ENCODE data around the gene PVRIG. TPM values are rescaled to one million over a fixed set of nuclear protein-coding genes. Genes with fewer than 3 reads are reported as not detected.
A peak's percentile ranks its signal among the peaks of the same experiment; 100 is the strongest.
"Not testable (repeated sequence)": the region's sequence is repeated elsewhere in the genome, so short reads cannot be mapped to it uniquely, and the experiment has no call there.

Gene PVRIG
- total RNA-seq, 1 donor from 2014 or later: not detected

- DNase-seq (ENCODE audit: low read depth, low spot score): no peak
- H3K27ac Mint-ChIP-seq (ENCODE audit: unreplicated experiment): peak overlapping the region; percentile 89
Measured at GRCh38 chr7:100266576-100267354, 47.0 kb downstream of the PVRIG start.

GRCh38 chr7:100267648-100268047, 47.9 kb downstream of the PVRIG start:
- peaks cover 3% of the 10 kb centered on the region for H3K36me3 Mint-ChIP-seq (ENCODE audit: low read depth)
- H3K4me3 Mint-ChIP-seq: peak overlapping the region; percentile 51
- peaks cover 32% of the 10 kb centered on the region for H3K4me1 Mint-ChIP-seq
- H3K9me3 Mint-ChIP-seq: no peaks in the 10 kb centered on the region
- H3K27me3 Mint-ChIP-seq (ENCODE audit: low read depth): no peaks in the 10 kb centered on the region
- no peak for TF ChIP-seq CTCF (conservative IDR thresholded peaks at IDR 0.05)
- H3K27ac Mint-ChIP-seq (ENCODE audit: unreplicated experiment): no peak overlapping the region
- no peak for DNase-seq (ENCODE audit: low read depth, low spot score)

More at GRCh38 chr7:100266576-100267354, 47.0 kb downstream of the PVRIG start:
- TF ChIP-seq CTCF (conservative IDR thresholded peaks at IDR 0.05): no peak
- H3K9me3 Mint-ChIP-seq: no peaks in the 10 kb centered on the region
- H3K27me3 Mint-ChIP-seq (ENCODE audit: low read depth): no peaks in the 10 kb centered on the region
- peak overlapping the region; percentile 47 for H3K4me3 Mint-ChIP-seq
- H3K4me1 Mint-ChIP-seq: peaks cover 30% of the 10 kb centered on the region
- H3K36me3 Mint-ChIP-seq (ENCODE audit: low read depth): peaks cover 3% of the 10 kb centered on the region

GRCh38 chr7:100268882-100269281, 49.1 kb downstream of the PVRIG start:
- DNase-seq (ENCODE audit: low read depth, low spot score); H3K9me3 Mint-ChIP-seq; H3K36me3 Mint-ChIP-seq (ENCODE audit: low read depth); H3K27me3 Mint-ChIP-seq (ENCODE audit: low read depth); H3K27ac Mint-ChIP-seq (ENCODE audit: unreplicated experiment): not testable (repeated sequence)
- Mint-ChIP-seq H3K4me1 (peaks cover 33% of the 10 kb centered on the region), H3K4me3 (peak overlapping the region; percentile 91)

GRCh38 chr7:100269306-100270045, 49.7 kb downstream of the PVRIG start:
- H3K36me3 Mint-ChIP-seq (ENCODE audit: low read depth); H3K27ac Mint-ChIP-seq (ENCODE audit: unreplicated experiment); DNase-seq (ENCODE audit: low read depth, low spot score); H3K9me3 Mint-ChIP-seq; H3K27me3 Mint-ChIP-seq (ENCODE audit: low read depth): not testable (repeated sequence)
- Mint-ChIP-seq H3K4me3 (peak overlapping the region; percentile 91), H3K4me1 (peaks cover 33% of the 10 kb centered on the region)

GRCh38 chr7:100270046-100270918, 50.5 kb downstream of the PVRIG start:
- H3K9me3 Mint-ChIP-seq; H3K36me3 Mint-ChIP-seq (ENCODE audit: low read depth); H3K27me3 Mint-ChIP-seq (ENCODE audit: low read depth): not testable (repeated sequence)
- Mint-ChIP-seq H3K27ac (ENCODE audit: unreplicated experiment) (peak overlapping the region; percentile 67), H3K4me1 (peaks cover 33% of the 10 kb centered on the region), H3K4me3 (peak overlapping the region; percentile 91)
- peak; percentile 25 for DNase-seq (ENCODE audit: low read depth, low spot score)

Other genes starting within 250 kb of the PVRIG start
- gene AZGP1, start 243.9 kb upstream of the PVRIG start, total RNA-seq: 0.52 TPM in 1 of 2 replicates, not detected in the other
- 122 and 133 TPM in 2 replicates for gene ZKSCAN1, start 204.4 kb upstream of the PVRIG start, total RNA-seq
- gene ZSCAN21, start 170.2 kb upstream of the PVRIG start, total RNA-seq: 19.3 and 20.3 TPM in 2 replicates
- 67.1 and 72.3 TPM in 2 replicates for gene ZNF3, start 138.2 kb upstream of the PVRIG start, total RNA-seq
- gene COPS6, start 131.0 kb upstream of the PVRIG start, total RNA-seq: 142 and 160 TPM in 2 replicates
- gene MCM7, start 118.6 kb upstream of the PVRIG start, total RNA-seq: 420 and 426 TPM in 2 replicates
- 22.6 and 23.6 TPM in 2 replicates for gene AP4M1, start 118.3 kb upstream of the PVRIG start, total RNA-seq
- 82.0 and 88.9 TPM in 2 replicates for gene TAF6, start 100.6 kb upstream of the PVRIG start, total RNA-seq
- gene CNPY4, start 100.3 kb upstream of the PVRIG start, total RNA-seq: 27.7 and 27.9 TPM in 2 replicates
- 2.1 and 2.4 TPM in 2 replicates for gene MBLAC1, start 93.0 kb upstream of the PVRIG start, total RNA-seq
- 134 and 135 TPM in 2 replicates for gene LAMTOR4, start 71.0 kb upstream of the PVRIG start, total RNA-seq
- 32.0 and 33.9 TPM in 2 replicates for gene TRAPPC14, start 61.2 kb upstream of the PVRIG start, total RNA-seq
- 15.3 and 16.6 TPM in 2 replicates for gene GAL3ST4, start 51.3 kb upstream of the PVRIG start, total RNA-seq
- 97.8 and 106 TPM in 2 replicates for gene GPC2, start 42.6 kb upstream of the PVRIG start, total RNA-seq
- 1.1 and 1.9 TPM in 2 replicates for gene STAG3, start 42.0 kb upstream of the PVRIG start, total RNA-seq
- gene SPDYE3, start 87.8 kb downstream of the PVRIG start, total RNA-seq: not detected in 2 replicates
- 36.5 and 36.6 TPM in 2 replicates for gene PILRB, start 138.2 kb downstream of the PVRIG start, total RNA-seq
- 2.6 and 2.7 TPM in 2 replicates for gene PILRA, start 153.5 kb downstream of the PVRIG start, total RNA-seq
- gene ZCWPW1, start 208.8 kb downstream of the PVRIG start, total RNA-seq: 1.8 and 2.0 TPM in 2 replicates
- 46.9 and 49.8 TPM in 2 replicates for gene MEPCE, start 209.9 kb downstream of the PVRIG start, total RNA-seq
- 39.5 and 42.1 TPM in 2 replicates for gene PPP1R35, start 216.5 kb downstream of the PVRIG start, total RNA-seq
- 1.0 and 1.4 TPM in 2 replicates for gene SPACDR, start 244.3 kb downstream of the PVRIG start, total RNA-seq

All from neural crest cell (in vitro differentiated cells).